Stimulated activated CD8-positive, alpha-beta memory T cell treated with anti-CD3 and anti-CD28 coated beads, Interleukin-15, amount 100 ng/mL, for 24 hours (primary cell): Measurements from ENCODE around the gene DCP2.

ENCODE experiments used
- DNase-seq: peaks from one replicate; pipeline ENCODE4 v3.0.0-alpha.2; 2020; ENCODE audit warnings: low read depth

The DCP2 gene

GRCh38 chr5:113067635-113068344, 91.2 kb downstream of the DCP2 start:
- no peak for DNase-seq

GRCh38 chr5:113068559-113068958, 92.0 kb downstream of the DCP2 start:
- DNase-seq = no peak
